ENCODE data around the gene NVL.
A peak's percentile ranks its signal among the peaks of the same experiment; 100 is the strongest.

The NVL gene

DNA sequence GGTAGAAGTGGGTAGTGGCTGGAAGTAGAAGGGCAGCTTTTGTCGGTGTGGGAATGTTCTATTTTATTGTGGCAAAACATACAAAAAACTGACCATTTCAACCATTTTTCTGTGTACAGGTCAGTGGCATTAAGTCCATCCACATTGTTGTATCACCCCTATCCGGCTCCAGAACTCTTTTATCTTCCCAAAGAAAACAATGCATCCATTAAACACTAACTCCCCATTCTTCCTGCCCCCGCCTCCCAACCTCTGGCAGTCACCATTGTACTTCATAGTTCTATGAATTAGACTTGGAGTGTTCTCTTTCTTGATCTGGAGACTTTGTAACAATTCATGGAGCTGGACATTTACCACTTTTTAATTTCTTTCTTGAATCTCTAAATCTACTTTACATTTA, 91.2 kb downstream of the NVL start:
- Mint-ChIP-seq H3K4me3 (no peak overlapping the region), H3K27ac (no peak overlapping the region), H3K27me3 (no peaks in the 10 kb centered on the region), H3K36me3 (ENCODE audit: low read depth) (peaks cover 40% of the 10 kb centered on the region), H3K4me1 (ENCODE audit: low read depth) (no peaks in the 10 kb centered on the region), H3K9me3 (no peaks in the 10 kb centered on the region)

DNA sequence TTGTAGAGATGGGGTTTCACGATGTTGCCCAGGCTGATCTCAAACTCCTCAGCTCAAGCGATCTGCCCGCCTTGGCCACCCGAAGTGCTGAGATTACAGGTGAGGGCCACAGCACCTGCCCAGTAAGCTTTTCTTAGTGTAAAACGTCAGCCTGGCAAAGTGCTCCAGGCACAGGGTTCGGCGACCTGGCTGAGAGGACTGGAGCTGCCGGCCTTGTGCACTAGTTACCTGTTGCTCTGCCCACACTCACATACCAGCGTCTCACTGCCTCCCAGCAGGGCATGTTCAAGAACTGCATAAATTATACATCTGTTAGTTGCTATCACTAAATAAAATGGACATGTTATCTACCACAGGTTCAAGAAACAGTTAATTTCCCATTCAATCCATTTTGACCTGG, 91.8 kb downstream of the NVL start:
- H3K4me3 Mint-ChIP-seq = no peak overlapping the region
- H3K27ac Mint-ChIP-seq = no peak overlapping the region
- H3K27me3 Mint-ChIP-seq = no peaks in the 10 kb centered on the region
- H3K9me3 Mint-ChIP-seq = no peaks in the 10 kb centered on the region
- peaks cover 45% of the 10 kb centered on the region for H3K36me3 Mint-ChIP-seq (ENCODE audit: low read depth)
- no peaks in the 10 kb centered on the region for H3K4me1 Mint-ChIP-seq (ENCODE audit: low read depth)

DNA sequence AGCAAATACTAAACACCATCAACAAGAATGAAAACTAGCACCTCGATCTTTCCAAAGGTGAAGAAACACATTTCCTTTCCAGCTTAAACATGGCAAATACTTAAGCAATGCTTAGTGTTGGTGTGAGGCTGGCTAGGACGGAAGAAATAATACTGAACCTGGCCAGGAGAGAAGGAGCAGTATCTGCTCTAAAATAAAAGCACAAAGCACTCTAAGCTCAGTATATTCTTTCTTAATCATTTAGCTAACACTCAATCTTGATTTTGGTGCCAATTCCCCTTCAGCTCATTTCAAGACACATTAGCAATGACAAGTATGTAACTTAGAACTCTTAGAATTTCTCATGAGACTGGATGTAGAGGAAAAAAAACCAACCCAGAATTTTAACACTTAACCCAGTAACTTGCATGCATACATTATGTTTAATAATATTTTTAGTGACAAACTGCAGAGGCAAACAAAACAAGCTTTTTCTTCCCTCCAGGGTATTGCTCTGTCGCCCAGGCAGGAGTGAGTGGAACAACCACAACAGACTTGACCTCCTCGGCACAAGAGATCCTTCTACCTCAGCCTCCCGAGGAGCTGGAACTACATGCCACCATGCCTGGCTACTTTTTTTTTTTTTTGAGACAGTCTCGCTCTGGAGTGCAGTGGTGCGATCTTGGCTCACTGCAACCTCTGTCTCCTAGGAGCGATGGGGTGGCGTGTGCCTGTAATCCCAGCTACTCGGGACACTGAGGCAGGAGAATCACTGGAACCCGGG, 92.7 kb downstream of the NVL start:
- no peak overlapping the region for H3K4me3 Mint-ChIP-seq
- H3K27me3 Mint-ChIP-seq = no peaks in the 10 kb centered on the region
- no peaks in the 10 kb centered on the region for H3K9me3 Mint-ChIP-seq
- peaks cover 52% of the 10 kb centered on the region for H3K36me3 Mint-ChIP-seq (ENCODE audit: low read depth)
- H3K4me1 Mint-ChIP-seq (ENCODE audit: low read depth) = no peaks in the 10 kb centered on the region
- H3K27ac Mint-ChIP-seq = no peak overlapping the region

DNA sequence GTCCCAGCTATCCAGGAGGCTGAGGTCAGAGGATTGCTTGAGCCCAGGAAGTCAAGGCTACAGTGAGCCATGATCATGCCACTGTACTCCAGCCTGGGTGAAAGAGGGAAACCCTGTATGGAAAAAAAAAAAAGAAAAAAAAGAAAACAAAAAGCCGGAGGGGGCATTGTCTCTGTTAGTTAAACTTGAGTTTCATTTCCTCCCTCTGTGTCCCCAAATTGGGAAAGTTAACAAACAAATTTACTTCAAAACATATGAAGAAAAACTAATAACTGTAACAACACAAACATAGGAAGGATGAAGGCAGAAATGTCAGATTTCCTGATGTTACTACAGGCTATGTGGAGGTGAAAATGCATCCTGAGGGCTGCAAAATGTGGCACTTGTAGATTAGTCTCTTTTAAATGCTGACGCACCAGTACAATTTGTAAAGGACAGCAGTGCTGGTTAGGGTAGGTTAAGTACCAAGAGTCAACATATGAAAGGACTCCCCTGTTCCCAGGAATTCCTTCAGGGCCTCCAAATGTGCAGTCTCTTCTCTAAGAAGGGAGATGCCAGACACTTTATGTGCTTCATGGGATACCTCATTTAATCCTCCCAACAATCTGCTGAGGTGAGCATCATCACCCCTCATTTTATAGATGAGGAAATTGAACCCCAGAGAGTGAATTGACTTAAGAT, 94.0 kb downstream of the NVL start:
- Mint-ChIP-seq H3K27ac (no peak overlapping the region), H3K27me3 (no peaks in the 10 kb centered on the region), H3K9me3 (no peaks in the 10 kb centered on the region), H3K4me3 (no peak overlapping the region), H3K4me1 (ENCODE audit: low read depth) (no peaks in the 10 kb centered on the region), H3K36me3 (ENCODE audit: low read depth) (peaks cover 52% of the 10 kb centered on the region)

DNA sequence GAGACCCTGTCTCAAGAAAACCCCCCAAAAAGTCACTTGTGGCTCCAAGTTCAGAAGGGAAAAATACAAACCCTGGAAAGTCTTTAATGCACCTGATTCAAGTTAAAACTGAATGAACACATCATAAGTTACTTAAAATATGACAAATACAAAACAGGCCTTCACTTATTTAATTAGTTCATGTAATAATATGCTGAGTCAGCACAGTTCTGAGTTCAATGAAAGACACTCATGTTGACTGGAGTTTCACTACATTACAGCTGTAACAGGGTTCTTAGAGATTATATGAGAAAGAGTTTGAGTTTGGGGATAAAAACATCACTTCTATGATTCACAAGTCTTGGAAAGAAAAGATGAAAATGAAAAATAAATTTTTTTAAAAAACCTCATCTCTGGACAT, 96.0 kb downstream of the NVL start:
- H3K27me3 Mint-ChIP-seq = no peaks in the 10 kb centered on the region
- H3K9me3 Mint-ChIP-seq = no peaks in the 10 kb centered on the region
- no peak overlapping the region for H3K4me3 Mint-ChIP-seq
- H3K4me1 Mint-ChIP-seq (ENCODE audit: low read depth) = no peaks in the 10 kb centered on the region
- H3K27ac Mint-ChIP-seq = no peak overlapping the region
- H3K36me3 Mint-ChIP-seq (ENCODE audit: low read depth) = peaks cover 57% of the 10 kb centered on the region

DNA sequence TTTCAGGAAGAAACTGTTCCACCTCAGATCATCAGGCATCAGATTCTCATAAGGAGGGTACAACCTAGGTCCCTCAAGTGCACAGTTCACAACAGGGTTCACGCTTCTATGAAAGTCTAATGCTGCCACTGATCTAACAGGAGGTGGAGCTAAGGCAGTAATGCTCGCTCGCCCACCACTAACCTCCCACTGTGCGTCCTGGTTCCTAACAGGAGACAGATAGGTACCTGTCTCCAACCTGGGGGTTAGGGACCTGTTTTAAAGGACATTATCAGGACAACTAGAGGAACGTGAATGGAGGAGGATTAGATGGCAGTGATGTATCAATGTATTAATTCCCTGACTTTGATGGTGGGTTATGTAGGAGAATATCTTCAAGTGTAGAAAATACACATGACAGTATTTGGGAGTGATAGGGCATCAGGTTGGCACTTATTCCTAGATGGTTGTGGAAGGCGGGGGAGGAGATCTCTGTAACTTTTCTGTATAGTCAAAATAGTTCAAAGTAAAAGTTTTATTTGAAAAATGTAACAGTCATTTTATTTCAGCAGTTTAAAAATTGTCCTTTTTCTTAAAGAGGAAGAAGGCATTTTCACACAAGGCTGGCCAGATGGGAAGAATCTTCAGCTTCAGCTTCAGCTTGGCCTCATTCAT, 103.0 kb downstream of the NVL start:
- Mint-ChIP-seq H3K27me3 (no peaks in the 10 kb centered on the region), H3K36me3 (ENCODE audit: low read depth) (peaks cover 37% of the 10 kb centered on the region), H3K4me1 (ENCODE audit: low read depth) (no peaks in the 10 kb centered on the region), H3K9me3 (no peaks in the 10 kb centered on the region), H3K4me3 (no peak overlapping the region), H3K27ac (peak overlapping the region; percentile 7)

DNA sequence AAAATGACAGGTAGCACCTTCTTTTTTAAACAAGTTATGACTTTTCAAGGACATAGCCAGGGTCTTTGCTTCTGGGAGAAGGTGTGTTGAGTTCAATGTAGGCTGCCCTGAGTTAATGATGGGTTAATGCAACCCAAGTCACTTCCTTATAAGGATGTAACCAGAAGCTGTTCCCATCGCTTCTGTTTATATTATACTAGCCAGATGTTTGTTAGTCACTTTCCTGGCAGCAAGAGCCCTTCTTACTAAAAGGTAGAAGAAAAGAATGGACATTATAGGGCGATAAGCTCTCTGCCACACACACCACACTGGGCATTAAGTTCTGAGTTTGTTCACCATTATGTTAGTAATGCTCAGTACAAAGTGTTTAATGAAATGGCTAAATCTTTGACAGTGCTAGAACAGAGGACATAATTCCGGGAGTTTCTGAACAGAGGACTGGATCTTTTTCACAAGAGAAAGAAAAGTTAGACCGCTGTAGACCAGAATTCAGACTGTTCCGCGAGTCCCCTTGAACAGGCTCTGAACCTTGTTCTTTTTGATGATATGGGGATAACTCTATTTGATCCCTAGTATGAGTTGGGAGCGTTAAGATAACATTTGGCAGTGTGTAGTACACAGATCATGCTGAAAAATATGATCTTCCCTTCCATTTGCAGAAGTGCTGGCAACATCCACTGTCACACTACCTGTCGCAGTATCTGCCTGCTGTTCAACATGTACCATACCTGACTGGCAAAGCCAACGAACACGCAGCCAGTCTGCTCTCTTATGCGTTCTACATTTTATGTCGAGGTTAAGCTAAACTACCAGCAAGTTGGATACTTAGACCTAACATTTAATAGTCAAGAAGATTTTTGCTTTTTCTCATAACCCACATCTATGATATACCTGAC, 105.9 kb downstream of the NVL start:
- H3K4me1 Mint-ChIP-seq (ENCODE audit: low read depth) = no peaks in the 10 kb centered on the region
- no peaks in the 10 kb centered on the region for H3K27me3 Mint-ChIP-seq
- peaks cover 21% of the 10 kb centered on the region for H3K36me3 Mint-ChIP-seq (ENCODE audit: low read depth)
- H3K27ac Mint-ChIP-seq = no peak overlapping the region
- no peaks in the 10 kb centered on the region for H3K9me3 Mint-ChIP-seq
- no peak overlapping the region for H3K4me3 Mint-ChIP-seq

DNA sequence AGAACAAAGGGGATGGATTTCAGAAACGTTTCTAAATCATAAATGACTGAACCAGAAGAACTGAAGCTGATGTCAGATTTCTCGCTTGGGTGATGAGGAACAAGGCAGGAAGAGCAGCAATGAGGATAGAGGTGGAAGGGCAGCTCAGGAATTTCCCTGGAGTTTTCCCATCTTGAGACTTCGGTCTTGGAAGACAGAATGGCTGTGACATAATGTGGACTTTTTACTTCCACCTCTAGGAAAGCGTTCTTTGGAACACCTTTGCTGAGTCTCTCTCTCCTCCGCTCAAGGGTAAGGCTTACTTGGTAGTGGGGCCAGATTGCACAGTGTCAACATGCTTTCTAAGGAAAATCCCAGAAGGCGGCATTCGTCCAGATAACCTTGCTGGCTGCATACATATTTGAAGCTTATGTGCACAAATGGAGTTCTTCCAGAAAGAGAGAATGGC, 110.3 kb downstream of the NVL start:
- Mint-ChIP-seq H3K4me1 (ENCODE audit: low read depth) (no peaks in the 10 kb centered on the region), H3K4me3 (no peak overlapping the region), H3K36me3 (ENCODE audit: low read depth) (no peaks in the 10 kb centered on the region), H3K27ac (no peak overlapping the region), H3K9me3 (no peaks in the 10 kb centered on the region), H3K27me3 (no peaks in the 10 kb centered on the region)

DNA sequence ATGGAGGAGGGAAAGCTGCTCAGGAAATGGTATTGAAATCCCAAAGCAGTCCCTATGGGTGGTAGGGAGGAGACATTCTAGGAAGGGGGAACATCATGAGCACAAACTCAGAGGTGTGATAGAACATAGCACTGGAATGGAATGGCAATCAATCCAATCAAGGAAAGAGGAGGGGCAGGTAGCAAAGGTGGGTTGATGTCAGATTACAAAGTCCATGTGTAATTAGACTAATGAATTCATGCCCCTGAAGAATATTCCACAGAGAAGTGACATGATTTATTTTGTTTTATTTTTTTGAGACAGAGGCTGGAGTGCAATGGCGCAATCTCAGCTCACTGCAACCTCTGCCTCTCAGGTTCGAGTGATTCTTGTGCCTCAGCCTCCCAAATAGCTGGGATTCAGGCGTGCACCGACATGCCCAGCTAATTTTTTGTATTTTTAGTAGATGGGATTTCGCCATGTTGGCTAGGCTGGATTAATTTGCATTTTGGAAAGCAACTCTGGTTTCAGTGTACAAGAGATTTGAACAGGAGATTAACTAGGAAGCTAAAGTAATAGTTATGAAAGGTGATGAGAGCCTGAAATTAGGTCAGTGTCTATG, 110.9 kb downstream of the NVL start:
- Mint-ChIP-seq H3K27ac (no peak overlapping the region), H3K4me3 (no peak overlapping the region), H3K27me3 (no peaks in the 10 kb centered on the region), H3K9me3 (no peaks in the 10 kb centered on the region), H3K4me1 (ENCODE audit: low read depth) (no peaks in the 10 kb centered on the region), H3K36me3 (ENCODE audit: low read depth) (no peaks in the 10 kb centered on the region)

DNA sequence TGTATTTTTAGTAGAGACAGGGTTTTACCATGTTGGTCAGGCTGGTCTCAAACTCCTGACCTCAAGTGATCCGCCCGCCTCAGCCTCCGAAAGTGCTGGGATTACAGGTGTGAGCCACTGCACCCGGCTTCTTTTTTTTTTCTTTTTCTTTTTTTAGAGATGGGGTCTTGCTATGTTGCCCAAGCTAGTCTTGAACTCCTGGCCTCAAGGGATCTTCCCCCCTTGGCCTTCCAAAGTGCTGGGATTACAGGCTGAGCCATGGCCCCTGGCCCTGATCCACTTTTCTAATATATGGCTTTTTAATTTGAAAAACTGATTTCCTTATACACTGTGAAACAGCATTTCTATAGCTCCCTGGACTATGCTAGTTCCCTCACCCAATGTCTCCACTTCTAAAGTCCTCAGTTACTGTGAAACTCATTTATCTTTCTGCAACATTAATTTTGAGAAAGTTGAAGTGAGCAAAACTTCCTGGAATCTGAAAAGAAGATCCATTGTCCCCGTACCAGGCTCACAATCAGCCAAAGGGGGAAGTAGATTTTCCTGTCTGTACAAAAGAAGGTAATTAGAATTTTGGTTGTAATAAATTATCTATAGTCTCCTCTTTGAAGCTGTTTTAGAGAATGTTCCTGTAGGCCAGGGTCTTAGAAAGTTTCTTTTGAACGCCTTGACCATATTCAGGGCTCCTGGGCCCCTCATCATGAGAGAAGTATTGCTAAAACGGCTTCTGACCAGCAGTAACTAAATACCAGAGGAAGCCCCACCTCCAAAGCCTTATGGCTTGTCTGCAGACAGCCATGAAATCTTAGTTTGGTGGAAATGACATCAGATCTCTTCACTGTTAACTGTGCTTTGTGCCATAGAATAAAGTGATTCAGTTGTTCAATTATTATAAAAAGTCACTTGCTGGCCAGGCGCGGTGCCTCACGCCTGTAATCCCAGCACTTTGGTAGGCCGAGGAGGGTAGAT, 112.0 kb downstream of the NVL start:
- Mint-ChIP-seq H3K27ac (no peak overlapping the region), H3K4me1 (ENCODE audit: low read depth) (no peaks in the 10 kb centered on the region), H3K4me3 (no peak overlapping the region)

DNA sequence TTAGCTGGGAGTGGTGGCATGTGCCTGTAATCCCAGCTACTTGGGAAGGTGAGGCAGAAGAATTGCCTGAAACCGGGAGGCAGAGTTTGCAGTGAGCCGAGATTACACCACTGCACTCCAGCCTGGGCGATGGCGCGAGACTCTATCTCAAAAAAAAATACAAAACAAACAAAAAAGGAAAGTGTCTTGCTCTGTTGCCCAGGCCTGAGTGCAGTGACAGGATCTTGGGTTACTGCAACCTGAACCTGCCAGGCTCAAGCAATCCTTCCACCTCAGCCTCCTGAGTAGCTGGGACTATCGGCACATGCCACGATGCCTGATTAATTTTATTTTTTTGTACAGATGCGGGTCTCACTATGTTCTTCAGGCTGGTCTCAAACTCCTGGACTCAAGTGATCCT, 113.6 kb downstream of the NVL start:
- no peaks in the 10 kb centered on the region for H3K9me3 Mint-ChIP-seq
- H3K4me1 Mint-ChIP-seq (ENCODE audit: low read depth) = no peaks in the 10 kb centered on the region
- H3K4me3 Mint-ChIP-seq = no peak overlapping the region
- no peak overlapping the region for H3K27ac Mint-ChIP-seq
- no peaks in the 10 kb centered on the region for H3K27me3 Mint-ChIP-seq
- H3K36me3 Mint-ChIP-seq (ENCODE audit: low read depth) = no peaks in the 10 kb centered on the region

More for the DNA sequence above, 112.0 kb downstream of the NVL start:
- Mint-ChIP-seq H3K36me3 (ENCODE audit: low read depth) (no peaks in the 10 kb centered on the region), H3K9me3 (no peaks in the 10 kb centered on the region), H3K27me3 (no peaks in the 10 kb centered on the region)

DNA sequence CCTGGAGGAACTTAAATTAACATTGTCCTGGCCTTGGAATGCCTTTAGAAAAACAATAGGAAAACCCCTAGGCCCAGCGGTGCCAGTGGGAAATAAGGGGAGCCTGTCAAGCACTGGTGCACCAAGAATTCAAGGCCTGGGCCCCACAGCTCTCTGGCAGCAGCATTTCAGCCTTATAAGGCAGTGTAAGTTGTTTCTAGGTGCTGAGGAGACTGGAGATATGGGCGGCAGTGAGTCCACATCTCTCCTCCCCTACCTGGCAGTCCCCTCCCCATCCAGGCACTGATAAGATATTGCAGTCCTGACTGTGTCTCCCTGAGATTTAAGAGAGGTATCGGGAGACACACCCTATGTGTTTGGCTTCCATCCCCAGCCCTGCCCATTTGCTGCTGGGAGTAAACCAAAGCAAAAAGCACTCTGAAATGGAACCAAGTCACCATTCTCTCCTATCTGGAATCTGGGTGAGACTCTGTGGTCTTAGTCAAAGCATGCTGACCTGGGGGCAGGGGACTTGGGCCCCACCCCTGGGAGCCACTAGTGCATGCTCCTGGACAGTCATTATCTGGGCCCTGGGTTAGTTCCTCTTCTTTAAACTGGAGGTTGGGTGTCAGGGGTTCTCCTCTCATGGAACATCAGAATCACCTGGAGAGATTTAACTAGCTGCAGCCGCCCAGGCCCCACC, 116.4 kb downstream of the NVL start:
- no peaks in the 10 kb centered on the region for H3K9me3 Mint-ChIP-seq
- no peaks in the 10 kb centered on the region for H3K27me3 Mint-ChIP-seq
- no peak overlapping the region for H3K4me3 Mint-ChIP-seq
- no peak overlapping the region for H3K27ac Mint-ChIP-seq
- H3K36me3 Mint-ChIP-seq (ENCODE audit: low read depth) = no peaks in the 10 kb centered on the region
- H3K4me1 Mint-ChIP-seq (ENCODE audit: low read depth) = no peaks in the 10 kb centered on the region

DNA sequence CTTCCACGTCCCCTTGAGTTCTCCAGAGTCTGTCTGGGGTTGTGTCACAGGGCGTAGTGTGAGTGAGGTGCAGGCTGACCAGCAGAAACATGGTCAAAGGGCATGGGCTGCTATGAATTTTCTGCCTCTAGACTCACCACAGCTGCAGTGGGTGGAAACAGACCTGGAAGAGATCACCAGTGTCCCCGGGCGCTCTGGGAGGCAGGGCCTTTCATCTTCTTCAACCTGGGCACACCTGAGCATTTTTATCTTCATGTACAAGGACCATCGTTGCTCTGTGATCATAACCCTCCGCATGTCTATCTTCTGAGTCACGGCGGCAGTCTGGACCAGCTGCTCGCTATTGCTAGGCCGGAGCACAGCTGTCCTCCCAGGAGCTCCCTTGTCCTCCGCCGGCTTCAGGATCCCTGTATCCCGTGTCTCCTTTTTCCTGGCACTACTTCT, 117.3 kb downstream of the NVL start:
- Mint-ChIP-seq H3K9me3 (no peaks in the 10 kb centered on the region), H3K27me3 (no peaks in the 10 kb centered on the region), H3K27ac (no peak overlapping the region), H3K36me3 (ENCODE audit: low read depth) (no peaks in the 10 kb centered on the region), H3K4me3 (no peak overlapping the region), H3K4me1 (ENCODE audit: low read depth) (no peaks in the 10 kb centered on the region)

Measured in stimulated activated naive CD8-positive, alpha-beta T cell treated with anti-CD3 and anti-CD28 coated beads, Interleukin-15, Interleukin-2, amounts not matched to agents 100 ng/mL and 50 ng/mL, for 24 hours (primary cell).